ENCODE data around the gene MCUB. TPM values are rescaled to one million over a fixed set of nuclear protein-coding genes. Genes with fewer than 3 reads are reported as not detected.

MCUB gene
- total and polyA plus RNA-seq, 9 donors = 7.4 to 10.8 (median 9.2) TPM

DNA sequence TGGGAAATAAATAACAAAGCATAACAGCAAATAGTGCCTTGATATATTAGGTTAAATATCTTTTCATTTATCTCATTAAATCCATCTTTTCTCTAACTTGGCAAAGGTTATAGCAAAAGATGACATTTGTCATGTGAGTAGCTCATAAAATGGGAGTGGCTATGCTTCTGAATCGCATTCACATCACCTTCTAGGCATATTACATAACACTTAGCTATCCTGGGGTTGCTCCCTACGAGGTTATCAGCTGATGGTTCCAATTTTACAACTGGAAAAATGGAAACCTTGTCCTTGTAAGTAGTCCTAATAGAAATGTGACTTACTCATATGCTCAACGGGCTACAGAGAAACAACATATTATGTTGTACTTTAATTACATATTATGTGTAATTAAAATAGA lies 153.5 kb downstream of the MCUB start:
- H3K27me3 ChIP-seq (ENCODE audit: control insufficient read depth, insufficient read depth, low read length) = no peaks in the 10 kb centered on the region
- H3K27ac ChIP-seq (ENCODE audit: low read length) = no peak overlapping the region
- no peaks in the 10 kb centered on the region for H3K9me3 ChIP-seq (replicated peaks; ENCODE audit: control insufficient read depth, low read depth, low read length)
- no CpG with 5 or more reads among the region's 3 CpGs for WGBS (ENCODE audit: insufficient coverage)
- no peak overlapping the region for H3K4me3 ChIP-seq (ENCODE audit: low read length)
- H3K36me3 ChIP-seq (ENCODE audit: control insufficient read depth, insufficient read depth, low read length) = peaks cover 12% of the 10 kb centered on the region
- no peaks in the 10 kb centered on the region for H3K4me1 ChIP-seq (ENCODE audit: control insufficient read depth, insufficient read depth, low read length)
- no peak for DNase-seq

GRCh38 chr4:109718759-109719158 lies 158.7 kb downstream of the MCUB start:
- Histone ChIP-seq H3K27ac (ENCODE audit: low read length) (no peak overlapping the region), H3K4me1 (ENCODE audit: control insufficient read depth, insufficient read depth, low read length) (no peaks in the 10 kb centered on the region), H3K4me3 (ENCODE audit: low read length) (no peak overlapping the region), H3K9me3 (replicated peaks; ENCODE audit: control insufficient read depth, low read depth, low read length) (no peaks in the 10 kb centered on the region), H3K27me3 (ENCODE audit: control insufficient read depth, insufficient read depth, low read length) (no peaks in the 10 kb centered on the region), H3K36me3 (ENCODE audit: control insufficient read depth, insufficient read depth, low read length) (peaks cover 10% of the 10 kb centered on the region)
- no CpG with 5 or more reads among the region's 1 CpG for WGBS (ENCODE audit: insufficient coverage)
- DNase-seq = no peak

DNA sequence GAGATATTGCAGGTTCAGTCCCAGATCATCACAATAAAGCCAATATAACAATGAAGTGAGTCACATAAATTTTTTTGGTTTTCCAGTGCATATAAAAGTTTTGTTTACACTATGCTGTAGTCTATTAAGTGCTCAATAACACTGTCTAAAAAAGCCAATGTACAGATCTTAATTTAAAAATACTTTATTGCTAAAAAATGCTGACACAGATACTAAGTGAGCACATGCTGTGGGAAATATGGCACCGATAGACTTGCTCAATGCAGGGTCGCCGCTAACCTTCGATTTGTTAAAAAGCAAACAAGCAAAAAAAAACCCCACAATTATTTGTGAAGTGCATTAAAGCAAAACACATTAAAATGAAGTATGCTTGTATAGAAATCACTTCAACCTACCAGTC lies 159.6 kb downstream of the MCUB start:
- no peak for DNase-seq
- WGBS (ENCODE audit: insufficient coverage) = no CpG with 5 or more reads among the region's 4 CpGs
- peaks cover 7% of the 10 kb centered on the region for H3K36me3 ChIP-seq (ENCODE audit: control insufficient read depth, insufficient read depth, low read length)
- no peak overlapping the region for H3K4me3 ChIP-seq (ENCODE audit: low read length)
- no peaks in the 10 kb centered on the region for H3K27me3 ChIP-seq (ENCODE audit: control insufficient read depth, insufficient read depth, low read length)
- no peaks in the 10 kb centered on the region for H3K4me1 ChIP-seq (ENCODE audit: control insufficient read depth, insufficient read depth, low read length)
- H3K9me3 ChIP-seq (replicated peaks; ENCODE audit: control insufficient read depth, low read depth, low read length) = no peaks in the 10 kb centered on the region
- H3K27ac ChIP-seq (ENCODE audit: low read length) = no peak overlapping the region

- 100% methylated on average over 1 of the region's 7 CpGs for WGBS (ENCODE audit: insufficient coverage)
- Histone ChIP-seq H3K27ac (ENCODE audit: low read length) (no peak overlapping the region), H3K9me3 (replicated peaks; ENCODE audit: control insufficient read depth, low read depth, low read length) (no peaks in the 10 kb centered on the region), H3K4me3 (ENCODE audit: low read length) (no peak overlapping the region), H3K36me3 (ENCODE audit: control insufficient read depth, insufficient read depth, low read length) (peaks cover 7% of the 10 kb centered on the region), H3K4me1 (ENCODE audit: control insufficient read depth, insufficient read depth, low read length) (no peaks in the 10 kb centered on the region), H3K27me3 (ENCODE audit: control insufficient read depth, insufficient read depth, low read length) (no peaks in the 10 kb centered on the region)
- DNase-seq = no peak
Measured at GRCh38 chr4:109721033-109721432, 161.0 kb downstream of the MCUB start.

GRCh38 chr4:109722357-109722756 lies 162.3 kb downstream of the MCUB start:
- Histone ChIP-seq H3K4me1 (ENCODE audit: control insufficient read depth, insufficient read depth, low read length) (no peaks in the 10 kb centered on the region), H3K27ac (ENCODE audit: low read length) (no peak overlapping the region), H3K36me3 (ENCODE audit: control insufficient read depth, insufficient read depth, low read length) (no peaks in the 10 kb centered on the region), H3K4me3 (ENCODE audit: low read length) (no peak overlapping the region), H3K9me3 (replicated peaks; ENCODE audit: control insufficient read depth, low read depth, low read length) (no peaks in the 10 kb centered on the region), H3K27me3 (ENCODE audit: control insufficient read depth, insufficient read depth, low read length) (no peaks in the 10 kb centered on the region)
- DNase-seq = no peak

DNA sequence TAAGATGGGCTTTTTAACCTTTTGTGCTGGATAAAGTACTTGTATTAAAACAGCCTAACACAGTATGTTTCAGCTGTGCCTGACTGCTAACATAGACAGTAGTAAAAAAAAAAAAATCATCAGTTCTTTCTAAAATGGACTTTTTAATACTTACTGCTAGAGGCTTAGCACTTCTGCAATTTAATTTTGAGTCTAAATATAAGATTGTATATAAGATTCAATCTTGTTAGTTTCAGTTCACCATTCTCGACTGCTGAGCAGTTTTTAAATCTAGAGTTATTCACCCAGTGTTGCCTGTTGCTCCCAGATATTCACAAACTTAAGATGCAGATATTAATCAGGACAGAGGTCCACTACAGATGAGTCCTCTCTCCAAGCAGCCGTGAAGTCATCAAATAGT lies 163.1 kb downstream of the MCUB start:
- WGBS (ENCODE audit: insufficient coverage) = no CpG with 5 or more reads among the region's 2 CpGs
- DNase-seq = no peak
- H3K9me3 ChIP-seq (replicated peaks; ENCODE audit: control insufficient read depth, low read depth, low read length) = no peaks in the 10 kb centered on the region
- no peaks in the 10 kb centered on the region for H3K36me3 ChIP-seq (ENCODE audit: control insufficient read depth, insufficient read depth, low read length)
- H3K27me3 ChIP-seq (ENCODE audit: control insufficient read depth, insufficient read depth, low read length) = no peaks in the 10 kb centered on the region
- H3K27ac ChIP-seq (ENCODE audit: low read length) = no peak overlapping the region
- no peaks in the 10 kb centered on the region for H3K4me1 ChIP-seq (ENCODE audit: control insufficient read depth, insufficient read depth, low read length)
- no peak overlapping the region for H3K4me3 ChIP-seq (ENCODE audit: low read length)

- H3K9me3 ChIP-seq (replicated peaks; ENCODE audit: control insufficient read depth, low read depth, low read length) = no peaks in the 10 kb centered on the region
- WGBS (ENCODE audit: insufficient coverage) = 67% methylated on average over 1 of the region's 6 CpGs
- no peak for DNase-seq
- H3K27me3 ChIP-seq (ENCODE audit: control insufficient read depth, insufficient read depth, low read length) = no peaks in the 10 kb centered on the region
- no peak overlapping the region for H3K27ac ChIP-seq (ENCODE audit: low read length)
- no peaks in the 10 kb centered on the region for H3K36me3 ChIP-seq (ENCODE audit: control insufficient read depth, insufficient read depth, low read length)
- H3K4me1 ChIP-seq (ENCODE audit: control insufficient read depth, insufficient read depth, low read length) = peaks cover 7% of the 10 kb centered on the region
- no peak overlapping the region for H3K4me3 ChIP-seq (ENCODE audit: low read length)
Measured at GRCh38 chr4:109728385-109728784, 168.3 kb downstream of the MCUB start.

DNA sequence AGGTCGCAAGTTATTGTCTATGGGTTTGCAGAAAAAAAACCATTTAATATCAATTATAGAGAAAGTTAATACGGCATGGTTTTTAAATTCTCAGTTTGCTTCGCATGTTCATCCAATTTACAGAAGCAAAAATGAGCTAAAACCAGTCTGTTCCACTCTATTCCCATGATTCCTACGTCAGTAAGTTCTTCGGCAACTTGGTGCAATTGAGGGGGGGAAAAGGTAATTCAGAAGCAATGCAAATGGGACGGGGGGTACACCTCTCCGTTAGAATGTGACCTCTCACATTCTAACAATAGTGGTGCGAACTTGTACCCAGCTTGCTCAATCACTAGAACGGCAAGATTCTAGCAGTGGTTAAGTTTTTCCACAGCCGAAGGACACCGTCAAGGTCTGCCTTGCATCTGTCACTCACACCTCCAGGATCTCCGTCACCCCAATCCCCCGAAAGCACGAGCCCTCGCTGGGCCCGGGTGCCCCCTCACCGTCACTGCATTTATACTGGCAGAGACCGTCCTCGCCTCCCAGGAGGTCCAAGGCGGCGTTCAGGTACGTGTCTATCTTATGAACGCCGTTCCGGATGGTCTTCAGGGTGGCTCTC lies 169.2 kb downstream of the MCUB start:
- WGBS (ENCODE audit: insufficient coverage) = 0% methylated on average over 19 of the region's 25 CpGs
- Histone ChIP-seq H3K27ac (ENCODE audit: low read length) (no peak overlapping the region), H3K36me3 (ENCODE audit: control insufficient read depth, insufficient read depth, low read length) (no peaks in the 10 kb centered on the region), H3K4me1 (ENCODE audit: control insufficient read depth, insufficient read depth, low read length) (peaks cover 7% of the 10 kb centered on the region), H3K4me3 (ENCODE audit: low read length) (peak overlapping the region; percentile 71), H3K27me3 (ENCODE audit: control insufficient read depth, insufficient read depth, low read length) (no peaks in the 10 kb centered on the region), H3K9me3 (replicated peaks; ENCODE audit: control insufficient read depth, low read depth, low read length) (no peaks in the 10 kb centered on the region)
- peak; percentile 13 for DNase-seq

DNA sequence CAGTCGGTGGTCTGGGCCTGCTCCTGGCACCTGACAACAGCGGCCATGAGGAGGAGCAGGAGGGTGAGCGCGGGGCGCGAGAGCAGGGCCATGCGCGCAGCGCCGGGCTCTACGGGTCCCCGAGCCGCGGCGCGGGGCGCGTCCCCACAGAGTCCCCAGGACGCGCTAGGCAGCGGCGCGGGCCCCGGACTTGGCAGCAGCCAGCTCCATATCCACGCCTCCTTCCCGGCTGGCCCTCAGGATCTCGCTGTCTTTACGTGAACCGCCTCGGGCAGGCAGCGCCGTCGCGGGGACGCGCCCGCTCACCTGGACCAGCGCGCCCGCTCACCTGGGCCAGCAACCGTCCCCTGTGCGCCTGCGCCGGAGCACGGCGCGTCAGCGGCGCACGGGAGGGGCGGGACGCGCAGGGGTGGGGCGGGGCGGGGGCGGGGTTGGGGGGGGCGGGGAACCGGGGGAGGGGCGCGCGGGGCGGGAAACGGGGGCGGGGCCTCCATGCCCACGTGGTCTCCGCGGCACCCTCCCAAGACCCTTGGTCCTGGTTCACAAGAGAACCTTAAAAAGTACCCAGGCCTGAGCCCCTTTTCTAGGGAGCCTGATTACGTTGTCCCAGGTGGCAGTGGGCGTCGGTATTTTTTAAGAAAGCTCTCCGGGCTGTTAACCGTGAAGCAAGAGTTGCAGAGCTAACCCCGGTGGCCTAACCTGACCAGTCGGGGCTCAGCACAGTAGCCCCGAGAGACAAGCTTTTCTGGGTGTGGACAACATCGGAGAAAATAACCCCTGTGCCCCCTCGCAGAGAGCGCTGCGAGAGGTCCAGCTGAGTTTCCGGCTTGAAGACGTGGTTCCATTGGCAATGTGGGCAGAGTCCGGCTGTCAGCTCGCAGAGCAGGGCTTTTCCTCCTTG lies 169.9 kb downstream of the MCUB start, which contains the start of gene PLA2G12A:
Gene PLA2G12A, minus strand, starts transcription at position 353 of the 901 bp plus-strand sequence. Its CDS starts 261 bp downstream, at position 92.
- H3K27me3 ChIP-seq (ENCODE audit: control insufficient read depth, insufficient read depth, low read length) = no peaks in the 10 kb centered on the region
- 0% methylated on average over 52 of the region's 83 CpGs for WGBS (ENCODE audit: insufficient coverage)
- peak; percentile 76 for DNase-seq

GRCh38 chr4:109730619-109731545 lies 170.8 kb downstream of the MCUB start:
- no peaks in the 10 kb centered on the region for H3K36me3 ChIP-seq (ENCODE audit: control insufficient read depth, insufficient read depth, low read length)
- H3K9me3 ChIP-seq (replicated peaks; ENCODE audit: control insufficient read depth, low read depth, low read length) = no peaks in the 10 kb centered on the region
- peak; percentile 4 for DNase-seq
- H3K4me1 ChIP-seq (ENCODE audit: control insufficient read depth, insufficient read depth, low read length) = peaks cover 7% of the 10 kb centered on the region
- peak overlapping the region; percentile 85 for H3K27ac ChIP-seq (ENCODE audit: low read length)
- peak overlapping the region; percentile 90 for H3K4me3 ChIP-seq (ENCODE audit: low read length)
- whole genome bisulfite sequencing (ENCODE audit: insufficient coverage) = 88% methylated on average over 7 of the region's 21 CpGs
- H3K27me3 ChIP-seq (ENCODE audit: control insufficient read depth, insufficient read depth, low read length) = no peaks in the 10 kb centered on the region

More for the DNA sequence above, 169.9 kb downstream of the MCUB start, which contains the start of gene PLA2G12A:
- Histone ChIP-seq H3K4me3 (ENCODE audit: low read length) (peak within 1 kb of the TSS; percentile 90), H3K27ac (ENCODE audit: low read length) (peak within 1 kb of the TSS; percentile 85), H3K4me1 (ENCODE audit: control insufficient read depth, insufficient read depth, low read length) (peaks cover 7% of the 10 kb centered on the region), H3K36me3 (ENCODE audit: control insufficient read depth, insufficient read depth, low read length) (no peaks in the 10 kb centered on the region), H3K9me3 (replicated peaks; ENCODE audit: control insufficient read depth, low read depth, low read length) (no peaks in the 10 kb centered on the region)

Data from muscle of leg (tissue), 11 donors.